ENCODE results near the gene HNRNPC.

DNA sequence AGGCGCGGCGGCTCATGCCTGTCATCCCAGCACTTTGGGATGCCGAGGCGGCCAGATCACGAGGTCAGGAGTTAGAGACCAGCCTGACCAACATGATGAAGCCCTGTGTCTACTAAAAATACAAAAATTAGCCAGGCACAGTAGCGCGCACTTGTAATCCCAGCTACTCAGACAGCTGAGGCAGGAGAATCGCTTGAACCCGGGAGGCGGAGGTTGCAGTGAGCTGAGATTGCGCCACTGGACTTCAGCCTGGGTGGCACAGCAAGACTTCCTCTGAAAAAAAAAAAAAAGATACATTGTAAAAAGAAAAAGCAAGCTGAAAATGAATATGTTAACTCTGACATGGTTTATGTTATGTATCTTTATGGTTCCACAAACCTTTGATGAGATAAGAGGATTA, 44.3 kb upstream of the HNRNPC start:
- TF ChIP-seq, protein P1, sequence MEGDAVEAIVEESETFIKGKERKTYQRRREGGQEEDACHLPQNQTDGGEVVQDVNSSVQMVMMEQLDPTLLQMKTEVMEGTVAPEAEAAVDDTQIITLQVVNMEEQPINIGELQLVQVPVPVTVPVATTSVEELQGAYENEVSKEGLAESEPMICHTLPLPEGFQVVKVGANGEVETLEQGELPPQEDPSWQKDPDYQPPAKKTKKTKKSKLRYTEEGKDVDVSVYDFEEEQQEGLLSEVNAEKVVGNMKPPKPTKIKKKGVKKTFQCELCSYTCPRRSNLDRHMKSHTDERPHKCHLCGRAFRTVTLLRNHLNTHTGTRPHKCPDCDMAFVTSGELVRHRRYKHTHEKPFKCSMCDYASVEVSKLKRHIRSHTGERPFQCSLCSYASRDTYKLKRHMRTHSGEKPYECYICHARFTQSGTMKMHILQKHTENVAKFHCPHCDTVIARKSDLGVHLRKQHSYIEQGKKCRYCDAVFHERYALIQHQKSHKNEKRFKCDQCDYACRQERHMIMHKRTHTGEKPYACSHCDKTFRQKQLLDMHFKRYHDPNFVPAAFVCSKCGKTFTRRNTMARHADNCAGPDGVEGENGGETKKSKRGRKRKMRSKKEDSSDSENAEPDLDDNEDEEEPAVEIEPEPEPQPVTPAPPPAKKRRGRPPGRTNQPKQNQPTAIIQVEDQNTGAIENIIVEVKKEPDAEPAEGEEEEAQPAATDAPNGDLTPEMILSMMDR (IDR thresholded peaks at IDR 0.05) = no peak
- TF ChIP-seq POLR2AphosphoS5 (IDR thresholded peaks at IDR 0.05) (no peak), POLR2A (IDR thresholded peaks at IDR 0.05) (no peak)

All from breast epithelium (tissue), 3 donors.